GM21447 (cell line): ENCODE measurements around the gene VSNL1.

ENCODE experiments used
- ATAC-seq: cut with Tn5 transposase; IDR thresholded peaks from one replicate; pipeline ENCODE4 v1.9.1; 2021; ENCODE audit not compliant: unreplicated experiment

Gene VSNL1

GRCh38 chr2:17580319-17580715 lies 39.8 kb downstream of the VSNL1 start:
- no peak for ATAC-seq

GRCh38 chr2:17581831-17582230 lies 41.3 kb downstream of the VSNL1 start:
- ATAC-seq = no peak

DNA sequence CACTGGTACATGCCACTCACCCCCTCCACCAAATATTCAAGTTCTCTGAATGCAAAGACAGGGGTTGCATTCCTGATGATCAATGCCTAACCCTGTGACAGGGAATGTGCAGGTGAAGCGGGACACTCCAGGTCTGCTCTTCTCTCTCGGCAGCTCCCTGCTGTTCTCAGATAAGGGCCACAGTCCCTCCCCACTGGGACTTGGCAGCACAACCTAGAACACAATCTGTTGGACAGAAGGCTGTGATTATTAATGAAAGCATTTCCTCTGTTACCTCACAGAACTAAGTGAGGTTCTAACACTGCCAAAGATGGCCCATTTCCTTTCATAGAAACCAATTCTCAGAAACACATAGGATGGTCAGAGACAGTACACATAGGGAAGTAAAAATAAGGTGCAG lies 42.7 kb downstream of the VSNL1 start:
- ATAC-seq = no peak

DNA sequence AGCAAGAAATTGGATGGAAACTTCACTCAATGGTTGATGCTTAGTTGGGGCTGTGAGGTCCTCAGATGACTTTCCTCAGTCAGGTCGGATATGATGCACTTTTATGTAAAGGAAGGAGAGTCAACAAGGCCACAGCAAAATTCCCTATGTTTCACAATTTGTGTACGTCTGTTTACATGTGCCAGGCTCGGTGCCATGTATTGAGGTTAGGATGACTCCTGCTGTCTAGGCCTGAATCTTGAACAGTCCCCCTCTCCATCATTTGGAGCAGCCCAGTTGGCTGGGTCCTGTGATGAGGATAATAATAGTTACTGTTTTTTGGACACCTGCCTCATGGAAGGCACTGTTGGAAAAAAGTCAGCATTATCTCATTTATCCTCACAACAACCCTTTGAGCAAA lies 43.1 kb downstream of the VSNL1 start:
- ATAC-seq = no peak

DNA sequence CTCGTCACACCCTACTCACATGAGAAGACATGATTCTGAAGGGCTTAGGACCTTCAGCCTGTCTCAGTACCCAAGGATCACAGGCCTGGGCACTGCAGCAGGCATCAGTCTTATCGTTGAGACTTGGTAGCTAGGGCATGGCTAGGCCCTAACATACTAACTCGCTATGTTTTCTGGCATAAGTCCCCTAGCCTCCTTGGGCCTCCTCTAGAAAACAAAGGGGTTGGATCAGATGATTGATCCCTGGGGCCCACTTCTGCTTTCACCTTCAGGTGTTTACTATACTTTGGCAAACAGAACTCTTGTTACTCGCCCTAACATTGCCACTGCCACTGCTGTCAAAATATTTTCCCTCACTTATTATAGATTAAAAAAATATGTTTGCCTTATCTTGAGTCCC lies 44.2 kb downstream of the VSNL1 start:
- ATAC-seq = no peak

DNA sequence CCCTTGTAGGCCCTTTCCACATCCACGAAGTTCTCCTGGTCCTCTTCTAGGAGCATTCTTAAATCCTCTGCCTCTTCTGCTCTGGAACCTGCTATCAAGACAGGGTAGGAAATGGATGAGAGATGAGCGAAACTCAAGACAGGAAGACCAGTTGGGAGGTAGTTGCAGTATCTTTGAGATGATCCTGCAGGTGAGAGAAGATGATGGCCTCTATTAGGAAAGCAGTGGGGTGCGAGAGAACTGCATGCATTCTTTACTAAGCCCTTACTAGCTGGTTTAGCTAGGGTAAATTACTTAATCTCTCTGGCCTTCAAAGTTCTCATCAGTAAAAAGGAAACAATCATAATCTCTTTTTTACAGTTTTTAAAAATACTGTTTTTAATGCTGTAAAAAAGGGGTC lies 47.0 kb downstream of the VSNL1 start:
- ATAC-seq = no peak

DNA sequence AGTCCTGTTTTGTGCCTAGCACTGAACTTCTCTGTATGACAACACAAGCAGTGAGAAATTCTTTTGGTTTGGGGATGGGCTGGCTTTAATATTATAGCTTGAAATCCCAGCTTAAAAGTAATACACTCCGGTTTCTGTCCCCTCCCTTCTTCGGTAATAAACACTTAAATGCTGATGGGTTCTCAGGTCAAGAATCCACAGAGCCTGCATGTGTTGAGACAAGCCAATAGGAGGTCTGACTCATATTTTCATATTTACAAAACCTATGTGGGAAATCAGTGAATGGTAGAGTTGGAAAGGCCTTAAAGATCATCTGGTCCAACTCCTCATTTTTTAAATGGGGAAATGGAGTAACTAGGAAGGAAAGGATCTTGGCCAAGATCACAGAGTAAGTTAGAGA lies 47.5 kb downstream of the VSNL1 start:
- no peak for ATAC-seq

- no peak for ATAC-seq
Measured at GRCh38 chr2:17589406-17590035, 49.0 kb downstream of the VSNL1 start.

DNA sequence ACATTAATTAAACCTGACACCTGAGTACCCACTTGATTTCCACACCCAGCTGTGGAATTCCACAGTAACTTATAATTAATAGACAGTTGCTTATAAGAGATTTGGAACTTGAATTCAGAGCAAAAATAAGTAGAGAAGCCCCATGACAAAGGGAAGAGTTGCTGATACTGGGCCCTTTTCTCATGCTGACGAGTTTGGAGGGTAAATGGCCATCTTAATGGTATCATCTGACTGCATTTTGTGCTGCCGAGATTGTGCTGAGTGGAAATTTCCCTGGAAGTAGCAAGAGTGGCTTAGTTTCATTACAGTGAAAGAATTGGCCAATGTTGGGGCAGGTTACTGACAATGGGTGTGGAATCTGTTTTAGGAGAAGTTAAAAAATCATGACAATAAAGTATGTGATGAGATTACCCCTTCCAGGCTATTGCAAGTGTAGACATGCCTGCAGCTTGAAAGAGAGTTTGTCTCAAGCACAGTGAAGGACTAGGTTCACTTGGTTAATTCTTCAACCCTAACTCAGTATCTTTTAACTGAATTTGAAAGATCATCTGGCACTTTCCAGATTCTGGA lies 49.9 kb downstream of the VSNL1 start:
- no peak for ATAC-seq

GRCh38 chr2:17591846-17592245 lies 51.4 kb downstream of the VSNL1 start:
- ATAC-seq = no peak

GRCh38 chr2:17592731-17593409 lies 52.4 kb downstream of the VSNL1 start:
- no peak for ATAC-seq

GRCh38 chr2:17593445-17593840 lies 52.9 kb downstream of the VSNL1 start:
- no peak for ATAC-seq

DNA sequence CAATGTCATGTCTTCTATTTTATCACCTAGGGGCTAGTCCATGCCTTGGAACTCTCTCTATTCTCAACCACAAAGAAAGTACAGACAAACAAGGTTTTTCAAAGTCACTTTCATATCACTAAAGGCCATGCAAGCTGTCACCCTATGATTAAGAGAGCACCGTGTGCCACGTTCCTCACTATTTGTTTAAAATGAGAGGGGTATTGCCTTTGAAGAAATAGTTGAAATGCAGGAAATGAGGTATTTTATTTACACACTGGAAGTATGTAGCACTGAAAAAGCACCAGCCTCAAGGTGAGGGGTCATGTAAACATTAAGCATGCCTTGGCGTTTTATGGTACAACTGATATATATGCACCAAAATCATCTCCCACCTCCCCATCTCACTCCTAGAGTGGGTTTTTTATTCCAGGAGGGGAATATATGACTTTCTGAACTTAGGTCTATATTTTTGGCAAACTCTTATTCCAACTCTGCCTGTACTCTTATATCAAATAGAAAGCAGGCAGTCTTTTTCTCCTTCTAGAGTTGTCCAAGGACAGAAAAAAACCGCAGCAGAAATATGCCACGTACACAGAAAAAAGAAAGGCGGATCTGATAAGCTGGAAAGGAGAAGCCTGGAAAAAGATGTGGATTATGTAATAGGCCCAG lies 53.5 kb downstream of the VSNL1 start:
- no peak for ATAC-seq

DNA sequence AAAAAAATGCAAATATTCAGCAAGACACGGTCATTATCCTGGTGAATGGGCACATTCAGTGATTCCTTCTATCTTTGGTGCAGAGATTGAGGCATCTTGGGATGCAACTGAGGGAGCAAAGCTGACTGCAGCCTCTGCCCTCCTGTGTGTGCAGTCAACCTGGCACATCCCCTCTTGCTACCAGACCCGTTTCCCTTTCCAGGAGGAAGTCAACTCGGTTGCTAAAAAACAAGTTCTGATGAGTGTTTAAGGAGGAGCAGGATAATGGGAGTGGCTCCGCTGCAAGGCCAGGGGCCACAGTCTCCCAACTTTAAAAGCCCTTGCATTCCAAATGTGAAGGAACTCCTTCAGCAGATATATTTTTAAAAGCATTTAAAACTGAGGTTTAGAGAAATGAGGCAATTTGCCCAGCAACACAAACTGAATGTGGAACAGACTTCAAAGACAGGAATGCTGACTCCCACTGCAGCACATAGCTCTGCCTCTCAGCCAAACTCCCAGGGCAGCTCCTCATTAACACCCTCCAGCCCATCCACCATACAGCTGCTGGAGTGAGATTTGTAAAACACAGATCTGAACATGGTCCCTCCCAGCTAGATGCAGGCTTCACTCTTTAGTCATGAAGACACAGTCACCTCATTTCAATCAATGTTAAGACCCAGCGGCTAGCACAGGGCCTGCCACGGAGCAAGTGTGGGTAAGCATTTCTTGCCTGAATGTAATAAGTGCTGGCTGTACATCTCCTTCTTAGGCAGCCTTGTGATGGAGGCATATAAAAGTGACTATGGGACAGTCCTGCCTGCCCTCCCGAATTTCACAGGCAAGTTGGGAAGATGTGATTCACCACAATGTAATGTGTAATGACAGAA lies 54.3 kb downstream of the VSNL1 start:
- ATAC-seq = no peak

GRCh38 chr2:17599617-17600016 lies 59.1 kb downstream of the VSNL1 start:
- no peak for ATAC-seq

DNA sequence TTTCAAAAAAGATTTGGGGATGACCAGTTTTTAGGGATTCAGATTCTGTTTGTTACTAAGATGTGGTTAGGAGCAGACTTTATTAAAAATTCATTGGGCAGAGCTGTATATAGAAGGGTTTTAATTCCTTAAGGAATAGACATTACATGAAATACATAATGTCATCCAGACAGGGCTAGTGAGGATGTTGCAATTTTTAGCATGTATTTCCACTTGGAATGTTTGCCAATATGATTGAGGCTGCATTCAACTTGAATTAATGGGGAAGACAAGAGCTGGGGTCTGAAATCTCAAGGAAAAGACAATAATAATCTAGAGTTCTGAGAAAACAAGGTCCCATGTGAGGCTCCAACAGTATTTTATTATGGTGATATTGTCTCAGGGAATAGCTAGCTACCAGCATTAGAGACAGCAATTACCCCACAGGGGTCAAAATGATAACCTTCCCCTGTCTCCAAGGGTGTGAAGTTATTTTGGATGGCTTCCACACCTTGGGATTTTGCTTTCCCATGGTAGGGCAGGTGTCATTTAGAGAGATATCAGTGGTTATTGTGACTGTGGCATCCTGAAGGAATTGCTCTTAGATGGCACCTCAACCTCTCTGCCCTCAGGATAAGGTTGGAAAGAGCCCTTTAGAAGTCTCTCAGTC lies 60.2 kb downstream of the VSNL1 start:
- ATAC-seq = no peak

- ATAC-seq = no peak
Measured at GRCh38 chr2:17604050-17604449, 63.6 kb downstream of the VSNL1 start.

GRCh38 chr2:17605696-17606095 lies 65.2 kb downstream of the VSNL1 start:
- ATAC-seq = no peak

DNA sequence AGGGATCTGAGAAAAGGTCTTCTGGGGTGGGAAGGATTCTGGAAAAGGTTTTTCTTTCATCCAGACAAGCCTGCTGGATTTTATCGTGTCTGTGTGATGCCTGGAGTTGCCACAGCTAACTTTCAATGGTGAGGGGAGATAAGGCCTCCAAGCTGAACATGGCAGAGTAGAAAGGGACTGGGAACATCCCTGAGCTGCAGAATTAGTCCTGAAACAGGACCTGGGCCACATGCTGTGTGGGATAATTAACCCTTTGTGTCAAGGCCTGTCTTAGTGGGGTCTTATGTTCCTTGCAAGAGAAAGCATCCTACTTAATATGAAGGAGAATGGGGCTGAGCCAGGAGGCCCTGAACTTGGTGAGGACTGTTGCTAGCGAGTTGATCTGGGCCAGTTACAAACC lies 66.4 kb downstream of the VSNL1 start:
- no peak for ATAC-seq

DNA sequence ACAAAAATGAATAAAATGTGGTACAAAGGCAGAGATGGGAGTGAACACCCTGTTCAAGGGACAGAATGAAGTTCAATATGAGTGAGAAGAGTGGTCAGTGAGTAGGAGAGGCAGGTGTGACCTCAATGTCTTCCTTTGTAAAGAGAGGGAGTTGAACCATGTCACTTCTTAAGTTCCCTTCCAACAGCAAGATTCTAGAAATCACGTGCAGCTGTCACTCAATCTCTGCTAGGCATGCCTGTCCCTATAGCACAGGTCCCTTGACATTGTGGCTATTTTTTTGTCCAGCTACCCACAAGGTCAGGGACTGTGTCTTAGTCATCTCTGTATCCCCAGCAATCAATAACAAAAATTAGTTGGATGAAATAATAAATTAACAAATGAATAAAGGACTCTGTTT lies 66.9 kb downstream of the VSNL1 start:
- no peak for ATAC-seq

- ATAC-seq = no peak
Measured at GRCh38 chr2:17608251-17608650, 67.8 kb downstream of the VSNL1 start.
